HCT116 (cell line): ENCODE results near the gene SCARB1. TPM values are rescaled to one million over a fixed set of nuclear protein-coding genes. Genes with fewer than 3 reads are reported as not detected.

ENCODE experiments used
- ATAC-seq: fragments of 200-7000 bp; cut with Tn5 transposase; 2 replicates; pipeline ENCODE4 v1.9.1; 2020; ENCODE audit warnings: mild to moderate bottlenecking, moderate library complexity
- BruUV-seq: library from RNA; stranded (reverse); fragments of 400-500 nt; replicated peaks from 2 replicates; lab custom pipeline; 2021; lab: Mats Ljungman, UMichigan
- CTCF ChIA-PET: fragments of 300-600 bp; sonication (Branson Sonifier 250); formaldehyde crosslinking; loops from one replicate; lab custom pipeline; 2021; ENCODE audit warnings: antibody characterized with exemption; lab: Charles Lee
- POLR2A ChIA-PET: fragments of 300-600, 350-600 bp; sonication (Branson Sonifier 250); formaldehyde crosslinking; loops from one replicate; lab custom pipeline; 2021; ENCODE audit warnings: antibody characterized with exemption; lab: Charles Lee
- RAD21 ChIA-PET, 2 experiments: fragments of 300-600 bp; sonication (Branson Sonifier 250); formaldehyde crosslinking; loops; one replicate each; lab custom pipeline; 2023; ENCODE audit warnings: low total read pairs in 2 of 2; ENCODE audit not compliant: uncharacterized antibody in 2 of 2, unreplicated experiment in 2 of 2, low non-redundant PET in 1 of 2; lab: Charles Lee
- DNase-seq: peaks from one replicate; pipeline ENCODE4 v3.0.0-alpha.2; 2010; ENCODE audit warnings: low read depth, low spot score
- H2AFZ ChIP-seq: fragments of 200-600 bp; shearing (Covaris generic), sonication (generic); 2 replicates; pipeline ENCODE4 v1.6.1; 2017; ENCODE audit warnings: low read depth, mixed run types, mixed read lengths, antibody characterized with exemption, low read length; ENCODE audit not compliant: poor library complexity, severe bottlenecking
- H3K27ac ChIP-seq: 2 replicates; pipeline ENCODE4 v1.5.1; 2012; ENCODE audit warnings: low read depth, low read length
- H3K27me3 ChIP-seq: fragments of 200-600 bp; sonication (generic); 2 replicates; pipeline ENCODE4 v1.6.1; 2016; ENCODE audit warnings: mixed run types, low read length, mixed read lengths; ENCODE audit not compliant: insufficient read depth
- H3K36me3 ChIP-seq, 2 experiments: fragments of 200-500 bp in 1 of 2; fragments of 200-600 bp in 1 of 2; sonication (Bioruptor generic) in 1 of 2; sonication (generic) in 1 of 2; 2 replicates each; pipeline versions ENCODE4 v1.5.1 to v1.6.1; 2014 to 2016; ENCODE audit warnings: low read length in 2 of 2, inconsistent platforms in 1 of 2, mixed read lengths in 1 of 2, mixed run types in 1 of 2; ENCODE audit not compliant: insufficient read depth in 2 of 2, control insufficient read depth in 1 of 2
- H3K4me1 ChIP-seq, 2 experiments: fragments of 200-600 bp in 1 of 2; sonication (generic) in 1 of 2; 2 replicates each; pipeline versions ENCODE4 v1.5.1 to v1.6.1; 2012 to 2017; ENCODE audit warnings: low read length in 2 of 2, inconsistent platforms in 1 of 2, mild to moderate bottlenecking in 1 of 2, mixed read lengths in 1 of 2, mixed run types in 1 of 2, moderate library complexity in 1 of 2; ENCODE audit not compliant: insufficient read depth in 2 of 2, control insufficient read depth in 1 of 2
- H3K4me2 ChIP-seq: fragments of 200-600 bp; sonication (generic); 2 replicates; pipeline ENCODE4 v1.6.1; 2017; ENCODE audit warnings: mixed run types, low read length, mixed read lengths
- H3K4me3 ChIP-seq, 2 experiments: fragments of 200-600 bp in 1 of 2; sonication (generic) in 1 of 2; replicated peaks in 1 of 2; 2 replicates each; pipeline ENCODE4 v1.5.1; 2011 to 2016; ENCODE audit warnings: low read length in 2 of 2, control low read depth in 1 of 2, low read depth in 1 of 2, mild to moderate bottlenecking in 1 of 2, mixed read lengths in 1 of 2, mixed run types in 1 of 2
- H3K79me2 ChIP-seq: fragments of 200-600 bp; sonication (generic); 2 replicates; pipeline ENCODE4 v1.6.1; 2017; ENCODE audit warnings: mild to moderate bottlenecking, mixed run types, low read length, moderate library complexity, mixed read lengths; ENCODE audit not compliant: insufficient read depth
- H3K9ac ChIP-seq: fragments of 200-600 bp; sonication (generic); 2 replicates; pipeline ENCODE4 v1.6.1; 2016; ENCODE audit warnings: low read length, mixed read lengths
- H3K9me2 ChIP-seq: fragments of 200-600 bp; sonication (generic), shearing (Covaris generic); 2 replicates; pipeline ENCODE4 v1.6.1; 2017; ENCODE audit warnings: mixed run types, mild to moderate bottlenecking, moderate library complexity; ENCODE audit not compliant: insufficient read depth
- H3K9me3 ChIP-seq, 2 experiments: fragments of 200-500 bp in 1 of 2; fragments of 200-600 bp in 1 of 2; sonication (Bioruptor generic) in 1 of 2; sonication (generic) in 1 of 2; 2 replicates each; pipeline ENCODE4 v1.6.1; 2014 to 2017; ENCODE audit warnings: low read length in 2 of 2, mixed read lengths in 2 of 2, inconsistent platforms in 1 of 2, low read depth in 1 of 2, mild to moderate bottlenecking in 1 of 2, mixed run types in 1 of 2, moderate library complexity in 1 of 2; ENCODE audit not compliant: control insufficient read depth in 1 of 2, insufficient read depth in 1 of 2
- H4K20me1 ChIP-seq: fragments of 200-600 bp; sonication (generic), shearing (Covaris generic); 2 replicates; pipeline ENCODE4 v1.6.1; 2017; ENCODE audit warnings: mixed run types, mild to moderate bottlenecking, moderate library complexity; ENCODE audit not compliant: insufficient read depth
- CTCF ChIP-seq, 3 experiments: fragments of 200-600 bp in 1 of 3; sonication (generic) in 1 of 3; IDR thresholded peaks in 2 of 3; conservative IDR thresholded peaks in 1 of 3; 2 replicates each; pipeline ENCODE4 v1.5.1; 2012 to 2017; ENCODE audit warnings: low read depth in 2 of 3, low read length in 2 of 3, antibody characterized with exemption in 1 of 3, borderline replicate concordance in 1 of 3, control low read depth in 1 of 3, mild to moderate bottlenecking in 1 of 3, mixed read lengths in 1 of 3, mixed run types in 1 of 3, moderate library complexity in 1 of 3; ENCODE audit not compliant: insufficient read depth in 1 of 3
- EGR1 ChIP-seq: IDR thresholded peaks from 2 replicates; pipeline ENCODE4 v1.6.1; 2012; ENCODE audit warnings: low read depth
- EZH2 ChIP-seq: fragments of 200-600 bp; sonication (generic); IDR thresholded peaks from 2 replicates; pipeline ENCODE4 v1.6.1; 2017; ENCODE audit warnings: antibody characterized with exemption, mixed run types
- FOSL1 ChIP-seq: IDR thresholded peaks from 2 replicates; pipeline ENCODE4 v1.6.1; 2012; ENCODE audit warnings: low read depth
- JUND ChIP-seq: IDR thresholded peaks from 2 replicates; pipeline ENCODE4 v1.6.1; 2012
- MAX ChIP-seq: IDR thresholded peaks from 2 replicates; pipeline ENCODE4 v1.6.1; 2012
- POLR2A ChIP-seq: IDR thresholded peaks from 2 replicates; pipeline ENCODE4 v1.7.0; 2011; ENCODE audit warnings: borderline replicate concordance; ENCODE audit not compliant: insufficient read depth, insufficient read length; ENCODE audit errors: extremely low read depth
- REST ChIP-seq: IDR thresholded peaks from 2 replicates; pipeline ENCODE4 v1.6.1; 2012; ENCODE audit warnings: low read depth
- TCF7L2 ChIP-seq: IDR thresholded peaks from 2 replicates; pipeline ENCODE4 v1.7.0; 2011; ENCODE audit warnings: borderline replicate concordance, inconsistent platforms; ENCODE audit not compliant: insufficient read depth, insufficient read length; ENCODE audit errors: extremely low read depth
- YY1 ChIP-seq: IDR thresholded peaks from 2 replicates; pipeline ENCODE4 v1.6.1; 2011; ENCODE audit warnings: low read length, low read depth, moderate library complexity, mild to moderate bottlenecking; ENCODE audit not compliant: insufficient replicate concordance; ENCODE audit errors: extremely low read depth
- ZFX ChIP-seq: fragments of 450-650 bp; IDR thresholded peaks from 2 replicates; pipeline ENCODE4 v1.6.1; 2017
- ZNF274 ChIP-seq: fragments of 200-500 bp; sonication (Bioruptor generic); IDR thresholded peaks from 2 replicates; pipeline ENCODE4 v1.6.1; 2014; ENCODE audit warnings: mild to moderate bottlenecking, low read depth, low read length, inconsistent platforms
- intact Hi-C: fragments of 100-400 bp; cut with micrococcal nuclease; formaldehyde crosslinking; loops from 2 replicates; pipeline ENCODE4 v1.10.0; 2022
- total RNA-seq: library from RNA; stranded (reverse); gene quantifications from one replicate; pipeline ENCODE4 v1.2.1, GENCODE V29; 2021; ENCODE audit not compliant: unreplicated experiment
- TF ChIP-seq, protein P1 (sequence below): IDR thresholded peaks from 2 replicates; pipeline ENCODE4 v1.6.1; 2011; ENCODE audit warnings: mild to moderate bottlenecking, low read length, moderate library complexity; ENCODE audit not compliant: insufficient replicate concordance; ENCODE audit errors: extremely low read depth

The SCARB1 gene
- total RNA-seq, 1 experiment from 2014 or later, result 95.5 TPM

- no TSS peak for BruUV-seq
- peaks cover 18 to 32% of the 10 kb centered on the region in 2 experiments for H3K36me3 ChIP-seq
- H3K4me3 ChIP-seq, result no peak overlapping the region
- no peaks in the 10 kb centered on the region for H3K4me1 ChIP-seq
- no peak overlapping the region for H3K4me2 ChIP-seq
- CTCF ChIA-PET, result no interaction called here
- no peaks in the 10 kb centered on the region for H4K20me1 ChIP-seq
- H3K27ac ChIP-seq, result no peak overlapping the region
- H3K79me2 ChIP-seq, result no peaks in the 10 kb centered on the region; the same call in 1 of the 2 replicates
- POLR2A ChIA-PET, result no interaction called here
- no peaks in the 10 kb centered on the region for H3K9me2 ChIP-seq
- H3K9me3 ChIP-seq, result no peaks in the 10 kb centered on the region
- no peak overlapping the region for H3K9ac ChIP-seq
- ATAC-seq (no peak), DNase-seq (no peak)
- no peak for TF ChIP-seq CTCF (IDR thresholded peaks at IDR 0.05 in 2 of 3, conservative IDR thresholded peaks at IDR 0.05 in 1 of 3; ENCODE audit: borderline replicate concordance in 1 of 3, insufficient read depth in 1 of 3, low read depth in 2 of 3, low read length in 2 of 3)
- no peak for TF ChIP-seq YY1
- no peak for TF ChIP-seq ZFX
- TF ChIP-seq, protein P1, sequence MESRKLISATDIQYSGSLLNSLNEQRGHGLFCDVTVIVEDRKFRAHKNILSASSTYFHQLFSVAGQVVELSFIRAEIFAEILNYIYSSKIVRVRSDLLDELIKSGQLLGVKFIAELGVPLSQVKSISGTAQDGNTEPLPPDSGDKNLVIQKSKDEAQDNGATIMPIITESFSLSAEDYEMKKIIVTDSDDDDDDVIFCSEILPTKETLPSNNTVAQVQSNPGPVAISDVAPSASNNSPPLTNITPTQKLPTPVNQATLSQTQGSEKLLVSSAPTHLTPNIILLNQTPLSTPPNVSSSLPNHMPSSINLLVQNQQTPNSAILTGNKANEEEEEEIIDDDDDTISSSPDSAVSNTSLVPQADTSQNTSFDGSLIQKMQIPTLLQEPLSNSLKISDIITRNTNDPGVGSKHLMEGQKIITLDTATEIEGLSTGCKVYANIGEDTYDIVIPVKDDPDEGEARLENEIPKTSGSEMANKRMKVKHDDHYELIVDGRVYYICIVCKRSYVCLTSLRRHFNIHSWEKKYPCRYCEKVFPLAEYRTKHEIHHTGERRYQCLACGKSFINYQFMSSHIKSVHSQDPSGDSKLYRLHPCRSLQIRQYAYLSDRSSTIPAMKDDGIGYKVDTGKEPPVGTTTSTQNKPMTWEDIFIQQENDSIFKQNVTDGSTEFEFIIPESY, result no peak
- TF ChIP-seq FOSL1, result no peak
- TF ChIP-seq TCF7L2, result no peak
- TF ChIP-seq POLR2A, result no peak
- no peak for TF ChIP-seq REST
- TF ChIP-seq JUND, result no peak
- no peak for TF ChIP-seq EGR1
- no peak for TF ChIP-seq ZNF274
- no peak for TF ChIP-seq MAX
- no peak for TF ChIP-seq EZH2
- H3K27me3 ChIP-seq, result no peaks in the 10 kb centered on the region
- no peak overlapping the region for H2AFZ ChIP-seq
- intact Hi-C loops, result no loop called here
- RAD21 ChIA-PET, result no interaction called here
These were observed 49.9 kb downstream of the SCARB1 start for GRCh38 chr12:124813782-124814181.
